Activated CD8-positive, alpha-beta T cell treated with anti-CD3 and anti-CD28 coated beads for 36 hours (primary cell): ENCODE data around the gene GREB1L. TPM values are rescaled to one million over a fixed set of nuclear protein-coding genes. Genes with fewer than 3 reads are reported as not detected.
"Not testable (repeated sequence)": the region's sequence is repeated elsewhere in the genome, so short reads cannot be mapped to it uniquely, and the experiment has no call there.

Experiments used
- ATAC-seq: fragments of 200-7000 bp; cut with Tn5 transposase; one replicate; pipeline ENCODE4 v1.10.0; 2021; ENCODE audit warnings: mild to moderate bottlenecking, moderate library complexity
- CTCF ChIA-PET: fragments of 350-600 bp; sonication (Branson Sonifier 250); formaldehyde crosslinking; loops from one replicate; lab custom pipeline; 2021; ENCODE audit warnings: antibody characterized with exemption; lab: Charles Lee
- POLR2A ChIA-PET: fragments of 350-600 bp; sonication (Branson Sonifier 250); formaldehyde crosslinking; loops from one replicate; lab custom pipeline; 2021; ENCODE audit warnings: antibody characterized with exemption; lab: Charles Lee
- DNase-seq: peaks from one replicate; pipeline ENCODE4 v3.0.0-alpha.2; 2020
- H3K27ac Mint-ChIP-seq: one replicate; pipeline ENCODE4 v1.8.0; 2021; ENCODE audit warnings: mild to moderate bottlenecking, mixed read lengths
- H3K27me3 Mint-ChIP-seq: one replicate; pipeline ENCODE4 v1.8.0; 2021; ENCODE audit warnings: mixed read lengths
- H3K36me3 Mint-ChIP-seq: one replicate; pipeline ENCODE4 v1.8.0; 2021; ENCODE audit warnings: low read depth, mixed read lengths
- H3K4me1 Mint-ChIP-seq: one replicate; pipeline ENCODE4 v1.8.0; 2021; ENCODE audit warnings: low read depth, mixed read lengths
- H3K4me3 Mint-ChIP-seq: one replicate; pipeline ENCODE4 v1.8.0; 2021; ENCODE audit warnings: mild to moderate bottlenecking, moderate library complexity, mixed read lengths
- H3K9me3 Mint-ChIP-seq: one replicate; pipeline ENCODE4 v1.8.0; 2021; ENCODE audit warnings: mixed read lengths
- intact Hi-C: fragments of 100-400 bp; cut with micrococcal nuclease; formaldehyde crosslinking; loops from one replicate; pipeline ENCODE4 v1.10.0; 2022
- total RNA-seq, 2 experiments: library from RNA; stranded (reverse); gene quantifications; one replicate each; pipeline ENCODE4 v1.2.3, GENCODE V29; 2021
- TF ChIP-seq, protein P1 (sequence below): fragments of 200-600 bp; IDR thresholded peaks from one replicate; pipeline ENCODE4 v1.8.0; 2022; ENCODE audit warnings: antibody characterized with exemption, mild to moderate bottlenecking

Gene GREB1L
- total RNA-seq, 2 experiments from 2014 or later: not detected

DNA sequence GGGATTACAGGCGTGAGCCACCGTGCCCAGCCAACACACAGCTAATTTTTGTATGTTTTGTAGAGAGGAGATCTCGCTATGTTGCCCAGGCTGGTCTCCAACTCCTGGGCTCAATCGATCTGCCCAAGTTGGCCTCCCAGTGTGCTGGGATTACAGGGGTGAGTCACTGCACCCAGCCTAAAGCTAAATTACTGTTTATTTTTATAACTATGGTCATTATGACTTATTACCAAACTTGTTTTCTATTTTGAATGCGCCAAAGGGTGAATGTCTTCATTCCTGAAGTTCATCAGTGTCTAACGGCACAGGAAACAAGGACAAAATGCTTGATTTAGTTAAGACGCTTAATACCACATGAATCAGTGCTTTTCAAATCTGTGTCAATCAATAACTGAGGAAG lies 38.9 kb upstream of the GREB1L start:
- Mint-ChIP-seq H3K27me3 (peaks cover 8% of the 10 kb centered on the region), H3K36me3 (no peaks in the 10 kb centered on the region), H3K27ac (no peak overlapping the region), H3K4me1 (no peaks in the 10 kb centered on the region), H3K9me3 (no peaks in the 10 kb centered on the region), H3K4me3 (no peak overlapping the region)
- TF ChIP-seq, protein P1, sequence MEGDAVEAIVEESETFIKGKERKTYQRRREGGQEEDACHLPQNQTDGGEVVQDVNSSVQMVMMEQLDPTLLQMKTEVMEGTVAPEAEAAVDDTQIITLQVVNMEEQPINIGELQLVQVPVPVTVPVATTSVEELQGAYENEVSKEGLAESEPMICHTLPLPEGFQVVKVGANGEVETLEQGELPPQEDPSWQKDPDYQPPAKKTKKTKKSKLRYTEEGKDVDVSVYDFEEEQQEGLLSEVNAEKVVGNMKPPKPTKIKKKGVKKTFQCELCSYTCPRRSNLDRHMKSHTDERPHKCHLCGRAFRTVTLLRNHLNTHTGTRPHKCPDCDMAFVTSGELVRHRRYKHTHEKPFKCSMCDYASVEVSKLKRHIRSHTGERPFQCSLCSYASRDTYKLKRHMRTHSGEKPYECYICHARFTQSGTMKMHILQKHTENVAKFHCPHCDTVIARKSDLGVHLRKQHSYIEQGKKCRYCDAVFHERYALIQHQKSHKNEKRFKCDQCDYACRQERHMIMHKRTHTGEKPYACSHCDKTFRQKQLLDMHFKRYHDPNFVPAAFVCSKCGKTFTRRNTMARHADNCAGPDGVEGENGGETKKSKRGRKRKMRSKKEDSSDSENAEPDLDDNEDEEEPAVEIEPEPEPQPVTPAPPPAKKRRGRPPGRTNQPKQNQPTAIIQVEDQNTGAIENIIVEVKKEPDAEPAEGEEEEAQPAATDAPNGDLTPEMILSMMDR: no peak
- ChIA-PET CTCF (no interaction called here), POLR2A (no interaction called here)
- intact Hi-C loops: no loop called here
- DNase-seq (no peak), ATAC-seq (no peak)

DNA sequence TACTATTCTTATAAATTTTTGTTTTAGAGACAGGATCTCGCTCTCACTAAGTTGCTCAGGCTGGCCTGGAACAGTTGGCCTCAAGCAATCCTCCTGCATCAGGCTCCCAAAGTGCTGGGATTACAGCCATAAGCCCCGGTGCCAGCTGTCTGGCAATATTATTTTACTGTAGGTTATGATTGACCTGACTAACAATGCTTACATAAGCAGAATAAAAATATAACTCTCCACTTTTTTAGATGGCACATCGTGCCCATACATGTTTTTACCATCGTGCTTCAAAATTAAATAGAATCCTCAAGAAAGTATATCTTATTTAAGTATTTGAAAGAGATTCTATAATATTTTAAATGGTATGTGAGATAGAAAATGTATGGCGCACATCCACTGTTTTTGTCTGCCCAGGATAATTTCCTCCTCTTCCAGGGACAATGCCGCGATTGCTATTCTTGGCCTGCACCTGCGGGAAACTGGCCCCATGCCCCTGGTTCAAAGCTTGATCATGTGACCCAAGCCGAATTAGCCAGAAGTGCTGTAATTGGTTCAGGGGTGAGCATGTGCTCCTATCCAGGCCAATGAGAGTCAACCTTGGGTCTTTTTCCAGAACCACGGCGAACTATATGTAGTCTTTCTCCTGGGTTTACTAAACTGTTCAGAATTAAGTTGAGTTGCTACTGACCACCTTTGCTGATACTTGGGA lies 38.3 kb upstream of the GREB1L start:
- Mint-ChIP-seq H3K9me3 (no peaks in the 10 kb centered on the region), H3K27me3 (peaks cover 6% of the 10 kb centered on the region), H3K4me1 (no peaks in the 10 kb centered on the region), H3K36me3 (no peaks in the 10 kb centered on the region), H3K27ac (no peak overlapping the region), H3K4me3 (no peak overlapping the region)
- CTCF ChIA-PET: no interaction called here
- POLR2A ChIA-PET: no interaction called here
- ATAC-seq (no peak), DNase-seq (no peak)
- intact Hi-C loops: no loop called here
- TF ChIP-seq, protein P1: no peak

DNA sequence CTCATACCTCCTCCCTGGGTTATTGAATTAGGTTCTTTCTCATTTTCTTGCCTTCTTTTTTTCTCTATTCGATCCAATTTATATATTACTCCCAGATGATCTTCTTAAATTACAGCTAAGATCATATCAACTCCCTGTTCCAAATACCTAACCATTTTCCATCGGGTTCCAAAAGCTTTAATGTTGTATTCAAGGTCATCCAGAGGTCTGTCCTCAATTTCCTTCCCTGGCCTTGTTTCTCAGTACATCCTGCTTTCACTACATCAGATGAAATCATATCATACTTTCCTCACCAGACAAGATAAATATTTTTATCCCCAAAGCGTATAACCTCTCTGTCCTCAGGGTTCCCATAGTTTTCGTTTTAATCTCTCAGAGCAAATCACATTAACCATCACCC lies 36.3 kb upstream of the GREB1L start:
- no peak for ATAC-seq
- DNase-seq: no peak
- Mint-ChIP-seq H3K36me3 (no peaks in the 10 kb centered on the region), H3K27ac (no peak overlapping the region), H3K4me1 (no peaks in the 10 kb centered on the region), H3K27me3 (peaks cover 3% of the 10 kb centered on the region), H3K4me3 (no peak overlapping the region), H3K9me3 (no peaks in the 10 kb centered on the region)
- TF ChIP-seq, protein P1: no peak
- ChIA-PET POLR2A (no interaction called here), CTCF (interaction anchor here (3.6 kb wide), 1 partner anchor 10 kb away, joined by 12 read pairs; no protein-coding TSS in a partner anchor)
- intact Hi-C loops: no loop called here

DNA sequence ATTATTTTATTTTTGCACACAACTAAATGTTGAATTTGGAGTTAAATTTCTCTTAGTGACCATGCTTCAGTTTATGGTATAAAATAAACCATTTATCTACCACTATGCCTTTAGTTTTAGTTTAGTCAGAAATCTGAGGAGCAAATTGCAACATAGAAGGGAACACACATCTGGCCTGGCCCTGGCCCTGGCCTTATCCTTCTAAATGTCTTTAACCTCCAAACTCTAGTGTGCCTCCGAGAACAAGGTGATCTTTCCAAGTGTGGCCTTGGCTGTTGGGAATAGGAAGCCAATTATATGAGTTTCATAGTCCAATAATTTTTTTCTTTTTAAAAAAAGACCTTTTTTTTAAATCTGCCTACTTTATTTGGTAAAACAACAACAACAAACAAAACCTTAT lies 31.8 kb upstream of the GREB1L start:
- TF ChIP-seq, protein P1: no peak

DNA sequence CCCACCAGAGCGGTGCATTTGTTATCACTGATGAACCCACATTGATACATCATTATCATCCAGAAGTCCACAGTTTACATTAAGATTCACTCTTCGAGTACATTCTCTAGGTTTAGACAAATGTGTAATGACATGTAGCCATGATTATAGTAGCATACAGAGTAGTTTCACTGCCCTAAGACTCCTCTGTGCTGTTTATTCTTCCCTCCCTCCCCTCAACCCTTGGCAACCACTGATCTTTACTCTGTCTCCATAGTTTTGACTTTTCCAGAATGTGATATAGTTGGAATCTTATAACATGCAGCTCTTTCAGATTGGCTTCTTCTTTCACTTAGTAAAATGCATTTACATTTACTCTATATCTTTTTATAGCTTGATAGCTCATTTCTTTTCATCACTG lies 31.2 kb upstream of the GREB1L start:
- H3K4me1 Mint-ChIP-seq: no peaks in the 10 kb centered on the region

More for the DNA sequence above, 31.8 kb upstream of the GREB1L start:
- Mint-ChIP-seq H3K27ac (no peak overlapping the region), H3K4me3 (no peak overlapping the region), H3K9me3 (no peaks in the 10 kb centered on the region), H3K27me3 (peaks cover 3% of the 10 kb centered on the region), H3K36me3 (no peaks in the 10 kb centered on the region), H3K4me1 (no peaks in the 10 kb centered on the region)
- no peak for ATAC-seq
- DNase-seq: no peak
- intact Hi-C loops: loop anchor here (10.0 kb wide), 1 partner anchor 55 kb away; no protein-coding TSS in a partner anchor
- CTCF ChIA-PET: interaction anchor here (1.7 kb wide), 1 partner anchor 15 kb away, joined by 4 read pairs; no protein-coding TSS in a partner anchor
- POLR2A ChIA-PET: no interaction called here

DNA sequence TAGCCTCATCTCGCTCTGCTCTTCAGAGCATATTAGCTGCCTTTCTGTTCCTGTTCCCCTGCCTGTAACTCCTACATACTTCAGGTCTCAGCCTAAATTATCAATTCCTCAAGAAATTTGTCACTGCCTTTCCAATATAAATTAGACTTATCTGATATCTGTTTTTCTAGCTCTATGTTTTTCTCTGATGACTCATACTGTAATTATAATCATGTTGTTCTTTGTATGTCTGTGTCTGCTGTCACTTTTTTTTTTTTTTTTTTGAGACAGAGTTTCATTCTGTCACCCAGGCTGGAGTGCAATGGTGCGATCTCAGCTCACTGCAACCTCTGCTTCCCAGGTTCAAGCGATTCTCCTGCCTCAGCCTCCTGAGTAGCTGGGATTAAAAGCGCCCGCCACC lies 27.6 kb upstream of the GREB1L start:
- H3K9me3 Mint-ChIP-seq, ATAC-seq, H3K4me3 Mint-ChIP-seq, H3K4me1 Mint-ChIP-seq, H3K36me3 Mint-ChIP-seq, H3K27me3 Mint-ChIP-seq, DNase-seq, H3K27ac Mint-ChIP-seq: not testable (repeated sequence)
- intact Hi-C loops: loop anchor here (10.0 kb wide), 1 partner anchor 60 kb away; no protein-coding TSS in a partner anchor
- ChIA-PET POLR2A (interaction anchor here (0.6 kb wide), 1 partner anchor 19 kb away, joined by 3 read pairs; no protein-coding TSS in a partner anchor), CTCF (interaction anchor here (2.6 kb wide), 1 partner anchor 19 kb away, joined by 8 read pairs; no protein-coding TSS in a partner anchor)

More for the DNA sequence above, 31.2 kb upstream of the GREB1L start:
- no peaks in the 10 kb centered on the region for H3K36me3 Mint-ChIP-seq
- TF ChIP-seq, protein P1: no peak
- ATAC-seq (no peak), DNase-seq (no peak)
- POLR2A ChIA-PET: no interaction called here
- H3K27me3 Mint-ChIP-seq: peaks cover 2% of the 10 kb centered on the region
- intact Hi-C loops: loop anchor here (10.0 kb wide), 1 partner anchor 56 kb away; no protein-coding TSS in a partner anchor
- H3K27ac Mint-ChIP-seq: no peak overlapping the region
- no peaks in the 10 kb centered on the region for H3K9me3 Mint-ChIP-seq
- H3K4me3 Mint-ChIP-seq: no peak overlapping the region
- CTCF ChIA-PET: interaction anchor here (1.7 kb wide), 1 partner anchor 16 kb away, joined by 4 read pairs; no protein-coding TSS in a partner anchor
